DMS79 treated with DMSO at 0.1 percent for 48 hours (cell line): ENCODE results near the gene RRM2.

ENCODE experiments used
- DNase-seq: peaks from one replicate; lab custom pipeline; 2025; lab: John Stamatoyannopoulos, UW

The RRM2 gene

GRCh38 chr2:10151462-10151861 is 28.9 kb downstream of the RRM2 start:
- no peak for DNase-seq

GRCh38 chr2:10157293-10157692 is 34.8 kb downstream of the RRM2 start:
- no peak for DNase-seq

- no peak for DNase-seq
These were observed 36.1 kb downstream of the RRM2 start for GRCh38 chr2:10158681-10159080.

GRCh38 chr2:10159086-10159485 is 36.5 kb downstream of the RRM2 start:
- no peak for DNase-seq

GRCh38 chr2:10159581-10160131 is 37.1 kb downstream of the RRM2 start:
- DNase-seq: no peak

- DNase-seq: no peak
These were observed 37.8 kb downstream of the RRM2 start for GRCh38 chr2:10160203-10160955.

- no peak for DNase-seq
These were observed 38.8 kb downstream of the RRM2 start for GRCh38 chr2:10161206-10161931.

- DNase-seq: peak; percentile 80
These were observed 39.5 kb downstream of the RRM2 start for GRCh38 chr2:10161961-10162441.

GRCh38 chr2:10162586-10163497 is 40.3 kb downstream of the RRM2 start:
- peak; percentile 90 for DNase-seq

- no peak for DNase-seq
These were observed 41.3 kb downstream of the RRM2 start for GRCh38 chr2:10163498-10164486.

GRCh38 chr2:10164601-10165000 is 42.1 kb downstream of the RRM2 start:
- no peak for DNase-seq

GRCh38 chr2:10165282-10165681 is 42.7 kb downstream of the RRM2 start:
- no peak for DNase-seq

GRCh38 chr2:10165861-10166675 is 43.5 kb downstream of the RRM2 start:
- DNase-seq: no peak

- DNase-seq: peak; percentile 37
These were observed 44.2 kb downstream of the RRM2 start for GRCh38 chr2:10166676-10167292.

GRCh38 chr2:10167316-10167715 is 44.8 kb downstream of the RRM2 start:
- DNase-seq: no peak

- no peak for DNase-seq
These were observed 45.7 kb downstream of the RRM2 start for GRCh38 chr2:10168221-10168620.

- DNase-seq: no peak
These were observed 46.6 kb downstream of the RRM2 start for GRCh38 chr2:10169053-10169578.

- DNase-seq: no peak
These were observed 47.0 kb downstream of the RRM2 start for GRCh38 chr2:10169581-10169980.

- DNase-seq: no peak
These were observed 47.7 kb downstream of the RRM2 start for GRCh38 chr2:10170256-10170655.
